ENCODE data around the gene TENT5C. TPM values are rescaled to one million over a fixed set of nuclear protein-coding genes. Genes with fewer than 3 reads are reported as not detected.

The TENT5C gene
- total and polyA plus RNA-seq, 2 of the 13 experiments (the other 11 are each of a cell fraction or from before 2014, with no cell fraction given) = 0.02 to 0.38 TPM

GRCh38 chr1:117672756-117673155, 66.9 kb downstream of the TENT5C start:
- FAIRE-seq (no peak), DNase-seq (ENCODE audit: low spot score) (no peak), ATAC-seq (no peak)
- Histone ChIP-seq H3K9me3 (ENCODE audit: low read length) (no peaks in the 10 kb centered on the region), H3K4me1 (ENCODE audit: insufficient read depth, low read length) (no peaks in the 10 kb centered on the region), H3K4me3 (replicated peaks in 1 of 3; ENCODE audit: insufficient read depth in 1 of 3, low read depth in 2 of 3, low read length in 3 of 3) (no peak overlapping the region), H3K4me2 (ENCODE audit: low read depth, low read length) (no peak overlapping the region), H3K9ac (ENCODE audit: insufficient read depth, low read depth, low read length) (no peak overlapping the region), H3K27ac (ENCODE audit: extremely low read length, insufficient read depth, low read length) (no peak overlapping the region), H4K20me1 (ENCODE audit: insufficient read depth, low read length) (no peaks in the 10 kb centered on the region), H2AFZ (ENCODE audit: low read length) (no peak overlapping the region), H3K79me2 (ENCODE audit: insufficient read depth, low read length) (no peaks in the 10 kb centered on the region), H3K36me3 (replicated peaks in 1 of 2; ENCODE audit: control insufficient read depth in 1 of 2, insufficient read depth in 2 of 2, low read length in 2 of 2) (no peaks in the 10 kb centered on the region), H3K27me3 (ENCODE audit: control insufficient read depth in 1 of 2, insufficient read depth in 2 of 2, low read length in 2 of 2) (no peaks in the 10 kb centered on the region)
- TF ChIP-seq ZNF766 (CRISPR knock-in tag; IDR thresholded peaks at IDR 0.05; ENCODE audit: borderline replicate concordance) (no peak), ZNF331 (CRISPR knock-in tag; IDR thresholded peaks at IDR 0.05) (no peak), ZNF746 (CRISPR knock-in tag; IDR thresholded peaks at IDR 0.05) (no peak), TEAD3 (CRISPR knock-in tag; optimal IDR thresholded peaks at IDR 0.05; ENCODE audit: borderline replicate concordance) (no peak), ZNF574 (CRISPR knock-in tag; IDR thresholded peaks at IDR 0.05) (no peak)
- TF ChIP-seq, protein P1, sequence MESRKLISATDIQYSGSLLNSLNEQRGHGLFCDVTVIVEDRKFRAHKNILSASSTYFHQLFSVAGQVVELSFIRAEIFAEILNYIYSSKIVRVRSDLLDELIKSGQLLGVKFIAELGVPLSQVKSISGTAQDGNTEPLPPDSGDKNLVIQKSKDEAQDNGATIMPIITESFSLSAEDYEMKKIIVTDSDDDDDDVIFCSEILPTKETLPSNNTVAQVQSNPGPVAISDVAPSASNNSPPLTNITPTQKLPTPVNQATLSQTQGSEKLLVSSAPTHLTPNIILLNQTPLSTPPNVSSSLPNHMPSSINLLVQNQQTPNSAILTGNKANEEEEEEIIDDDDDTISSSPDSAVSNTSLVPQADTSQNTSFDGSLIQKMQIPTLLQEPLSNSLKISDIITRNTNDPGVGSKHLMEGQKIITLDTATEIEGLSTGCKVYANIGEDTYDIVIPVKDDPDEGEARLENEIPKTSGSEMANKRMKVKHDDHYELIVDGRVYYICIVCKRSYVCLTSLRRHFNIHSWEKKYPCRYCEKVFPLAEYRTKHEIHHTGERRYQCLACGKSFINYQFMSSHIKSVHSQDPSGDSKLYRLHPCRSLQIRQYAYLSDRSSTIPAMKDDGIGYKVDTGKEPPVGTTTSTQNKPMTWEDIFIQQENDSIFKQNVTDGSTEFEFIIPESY (CRISPR knock-in tag; IDR thresholded peaks at IDR 0.05) = no peak
- in situ Hi-C loops (cut with HindIII; ENCODE audit: extremely low pct_ligation_motif_present, low pct_unique_long_range_greater_than_20kb) (loop anchor here (10.0 kb wide), 1 partner anchor 158 kb away; no protein-coding TSS in a partner anchor), intact Hi-C loops (cut with micrococcal nuclease; ENCODE audit: unreplicated experiment) (loop anchor here (5.0 kb wide), 1 partner anchor 135 kb away; no protein-coding TSS in a partner anchor)
- POLR2A ChIA-PET = no interaction called here
- BruUV-seq (replicated peaks) = no TSS peak
- 56% methylated on average over 10 of the region's 12 CpGs for WGBS (ENCODE audit: low lambda C conversion rate)
- CTCF ChIA-PET (ENCODE audit: low intra/inter-chr PET ratio, low total read pairs) = no interaction called here

All from HepG2 (cell line).